Left lung (tissue), 10 donors: Measurements from ENCODE around the gene AIFM3. TPM values are rescaled to one million over a fixed set of nuclear protein-coding genes. Genes with fewer than 3 reads are reported as not detected.

Experiments
- ATAC-seq: fragments of 200-7000 bp; cut with Tn5 transposase; one replicate; pipeline ENCODE4 v1.9.1; 2020; ENCODE audit warnings: moderate library complexity
- DNase-seq, 4 donors: peaks; one replicate each; pipeline ENCODE4 v3.0.0-alpha.2; 2013 to 2020
- H3K27ac ChIP-seq, 2 donors: fragments of 200-600 bp; sonication (generic) in 1 of 2; one replicate each; pipeline versions ENCODE4 v1.5.0 to v1.8.0; 2020 to 2021
- H3K27me3 ChIP-seq, 2 donors: fragments of 200-600 bp; sonication (generic) in 1 of 2; one replicate each; pipeline versions ENCODE4 v1.5.0 to v1.8.0; 2020 to 2021
- H3K36me3 ChIP-seq, 2 donors: fragments of 200-600 bp; sonication (generic) in 1 of 2; one replicate each; pipeline versions ENCODE4 v1.5.0 to v1.8.0; 2020 to 2021
- H3K4me1 ChIP-seq, 2 donors: fragments of 200-600 bp; one replicate each; pipeline ENCODE4 v1.8.0; 2021
- H3K4me3 ChIP-seq, 2 donors: fragments of 200-600 bp; sonication (generic) in 1 of 2; one replicate each; pipeline versions ENCODE4 v1.5.0 to v1.8.0; 2020 to 2021; ENCODE audit warnings: mild to moderate bottlenecking in 1 of 2
- H3K9me3 ChIP-seq, 2 donors: fragments of 200-600 bp; sonication (generic) in 1 of 2; one replicate each; pipeline versions ENCODE4 v1.5.0 to v1.8.0; 2020 to 2021
- CTCF ChIP-seq, 2 donors: fragments of 200-600 bp; sonication (generic) in 1 of 2; IDR thresholded peaks; one replicate each; pipeline versions ENCODE4 v1.5.0 to v1.8.0; 2021; ENCODE audit warnings: antibody characterized with exemption in 2 of 2
- intact Hi-C, 2 donors: fragments of 100-400 bp; cut with DNase I; formaldehyde crosslinking; loops; one replicate each; pipeline versions ENCODE4 v1.11.2 to v1.14.2; 2022
- polyA plus RNA-seq, 6 donors: library from polyadenylated mRNA; unstranded; fragments of 120-200 nt; gene quantifications; one replicate each; pipeline ENCODE4 v1.2.1, GENCODE V29; 2013; ENCODE audit not compliant: insufficient read length in 6 of 6
- total RNA-seq, 2 donors: library from RNA; stranded (reverse); fragmentation: NEBNext Ultra II Directional; extraction: Animal tissue kit (Norgen Biotek cat#: 25700); gene quantifications; one replicate each; pipeline ENCODE4 v1.2.1, GENCODE V29; 2021
- donor health status: DM: no; HTN: yes; CAD: no.
- donor health status: DM: no; HTN: no; CAD: no.

The AIFM3 gene
- total and polyA plus RNA-seq, 8 donors = 0.49 to 6.5 (median 1.0) TPM

- H3K27me3 ChIP-seq = peaks cover 0 to 17% of the 10 kb centered on the region in 2 donors
- no peak for TF ChIP-seq CTCF (IDR thresholded peaks at IDR 0.05)
- H3K36me3 ChIP-seq = no peaks in the 10 kb centered on the region
- H3K9me3 ChIP-seq = no peaks in the 10 kb centered on the region
- peaks cover 10 to 14% of the 10 kb centered on the region in 2 donors for H3K4me1 ChIP-seq
- peak; percentile 85 to 96 (median 92) for DNase-seq
- intact Hi-C loops = no loop called here
- ATAC-seq = peak; percentile 89
- peak overlapping the region; percentile 20 to 40 for H3K4me3 ChIP-seq
- peak overlapping the region; percentile 51 to 70 for H3K27ac ChIP-seq
Measured at GRCh38 chr22:21014202-21014725, 47.2 kb downstream of the AIFM3 start.

- intact Hi-C loops = no loop called here
- Histone ChIP-seq H3K27me3 (peaks cover 0 to 17% of the 10 kb centered on the region in 2 donors), H3K4me3 (peak within 1 kb of the TSS; percentile 20 to 40), H3K27ac (peak within 1 kb of the TSS; percentile 51 to 70), H3K36me3 (no peaks in the 10 kb centered on the region), H3K4me1 (peaks cover 10 to 14% of the 10 kb centered on the region in 2 donors), H3K9me3 (no peaks in the 10 kb centered on the region)
- TF ChIP-seq CTCF (IDR thresholded peaks at IDR 0.05) = no peak
- ATAC-seq (peak; percentile 29), DNase-seq (peak in 3 of 4 donors; percentile 47 to 60 (median 60))
Measured at GRCh38 chr22:21014726-21015465, 47.8 kb downstream of the AIFM3 start, which contains the start of gene P2RX6. Gene P2RX6 (plus strand): TSS chr22:21015165. CDS start chr22:21015175, 10 bp downstream.

- no peak for ATAC-seq
- intact Hi-C loops = no loop called here
- H3K27ac ChIP-seq = no peak overlapping the region
Measured at GRCh38 chr22:21015466-21016006, 48.5 kb downstream of the AIFM3 start.

GRCh38 chr22:21016644-21017420, 49.8 kb downstream of the AIFM3 start:
- no peak for ATAC-seq
- Histone ChIP-seq H3K4me3 (no peak overlapping the region), H3K9me3 (no peaks in the 10 kb centered on the region), H3K36me3 (no peaks in the 10 kb centered on the region), H3K27ac (no peak overlapping the region), H3K4me1 (peaks cover 10 to 14% of the 10 kb centered on the region in 2 donors), H3K27me3 (peaks cover 0 to 17% of the 10 kb centered on the region in 2 donors)
- no peak for TF ChIP-seq CTCF (IDR thresholded peaks at IDR 0.05)
- DNase-seq = peak in 1 of 4 donors; percentile 36
- intact Hi-C loops = no loop called here

More at GRCh38 chr22:21015466-21016006, 48.5 kb downstream of the AIFM3 start:
- Histone ChIP-seq H3K36me3 (no peaks in the 10 kb centered on the region), H3K27me3 (peaks cover 0 to 17% of the 10 kb centered on the region in 2 donors), H3K9me3 (no peaks in the 10 kb centered on the region), H3K4me1 (peaks cover 10 to 14% of the 10 kb centered on the region in 2 donors), H3K4me3 (no peak overlapping the region)
- peak in 1 of 4 donors; percentile 25 for DNase-seq
- TF ChIP-seq CTCF (IDR thresholded peaks at IDR 0.05) = no peak
